Measurements from ENCODE around the gene AP1AR.

The AP1AR gene

DNA sequence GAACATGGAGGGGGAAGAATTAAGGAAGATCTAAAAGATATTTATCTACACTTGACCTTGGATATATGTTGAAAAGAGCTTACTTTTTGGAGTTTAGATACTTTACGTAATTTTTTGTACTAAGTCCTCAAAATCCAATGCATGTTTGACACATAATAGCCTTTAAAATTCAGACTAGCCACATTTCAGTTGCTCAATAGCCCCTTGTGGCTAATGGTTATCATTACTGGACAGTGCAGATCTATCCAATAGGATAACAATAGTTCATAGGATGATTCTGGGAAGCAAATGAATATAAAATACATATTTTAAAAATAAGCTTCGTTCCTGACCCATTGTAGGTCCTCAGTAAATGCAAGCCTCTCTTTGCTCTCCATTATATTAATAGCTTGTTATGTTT lies 13.8 kb downstream of the AP1AR start:
- no peak overlapping the region for H3K4me2 ChIP-seq
- peaks cover 5 to 25% (median 13%) of the 10 kb centered on the region in 11 experiments; a peak in 13 of 22 replicates for H3K36me3 ChIP-seq
- TF ChIP-seq Cebpa-rat (IDR thresholded peaks at IDR 0.05) = no peak
- H3K4me3 ChIP-seq = no peak overlapping the region
- no peak overlapping the region for H3K27ac ChIP-seq
- no peaks in the 10 kb centered on the region for H3K4me1 ChIP-seq
- no peaks in the 10 kb centered on the region for H3K27me3 ChIP-seq
- no peaks in the 10 kb centered on the region for H3K9me3 ChIP-seq (replicated peaks in 1 of 11)
- peaks cover 0 to 76% (median 20%) of the 10 kb centered on the region in 11 experiments; a peak in 11 of 22 replicates for H4K20me1 ChIP-seq
- H3K9ac ChIP-seq = no peak overlapping the region

- no peaks in the 10 kb centered on the region for H3K9me3 ChIP-seq (replicated peaks in 1 of 11)
- H3K4me1 ChIP-seq = no peaks in the 10 kb centered on the region
- no peak for TF ChIP-seq Cebpa-rat (IDR thresholded peaks at IDR 0.05)
- H3K9ac ChIP-seq = no peak overlapping the region
- no peak overlapping the region for H3K4me2 ChIP-seq
- H3K4me3 ChIP-seq = no peak overlapping the region
- H3K27me3 ChIP-seq = no peaks in the 10 kb centered on the region
- no peak overlapping the region for H3K27ac ChIP-seq
- H3K36me3 ChIP-seq = peaks cover 0 to 20% (median 11%) of the 10 kb centered on the region in 11 experiments; a peak in 11 of 22 replicates
- H4K20me1 ChIP-seq = peaks cover 0 to 76% (median 25%) of the 10 kb centered on the region in 11 experiments; a peak in 13 of 22 replicates
Measured at GRCh38 chr4:112247021-112247420, 15.4 kb downstream of the AP1AR start.

DNA sequence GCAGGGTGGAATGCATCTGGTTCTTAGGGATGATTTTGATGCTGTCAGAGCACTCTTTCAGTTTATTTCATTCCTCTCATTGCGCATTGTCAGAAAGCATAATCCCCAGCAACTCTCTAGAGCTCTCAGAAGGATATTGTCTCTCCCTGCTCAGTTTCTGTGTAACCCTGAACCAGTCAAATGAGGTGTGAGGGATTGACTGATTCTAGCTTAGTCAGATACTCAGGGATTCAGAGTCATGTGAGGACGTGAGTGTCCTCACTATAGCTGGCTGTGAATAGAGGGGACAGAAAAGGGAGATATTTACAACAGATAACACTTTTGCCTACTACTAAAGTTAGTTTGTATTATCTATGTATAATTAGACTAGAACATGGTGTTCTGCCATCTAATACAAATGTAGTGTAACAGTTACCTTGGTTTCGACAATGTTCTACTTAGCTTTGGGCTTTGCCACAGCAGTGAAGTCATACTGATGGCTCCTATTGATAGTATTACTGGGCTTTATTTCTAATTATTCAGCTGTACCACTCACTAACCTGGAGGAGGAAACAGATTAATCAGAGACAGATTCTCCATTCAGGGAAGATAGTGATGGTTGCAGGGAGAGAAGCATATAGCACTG lies 19.5 kb downstream of the AP1AR start:
- H3K27me3 ChIP-seq = no peaks in the 10 kb centered on the region
- peaks cover 0 to 7% (median 0%) of the 10 kb centered on the region in 10 experiments; a peak in 5 of 20 replicates for H3K4me1 ChIP-seq
- H4K20me1 ChIP-seq = peaks cover 0 to 50% (median 16%) of the 10 kb centered on the region in 11 experiments; a peak in 13 of 22 replicates
- no peak overlapping the region for H3K9ac ChIP-seq
- H3K27ac ChIP-seq = no peak overlapping the region
- no peak overlapping the region for H3K4me2 ChIP-seq
- no peak for TF ChIP-seq Cebpa-rat (IDR thresholded peaks at IDR 0.05)
- peaks cover 3 to 28% (median 13%) of the 10 kb centered on the region in 11 experiments; a peak in 17 of 22 replicates for H3K36me3 ChIP-seq
- H3K4me3 ChIP-seq = no peak overlapping the region
- no peaks in the 10 kb centered on the region for H3K9me3 ChIP-seq (replicated peaks in 1 of 11)

- Histone ChIP-seq H3K4me2 (no peak overlapping the region), H3K4me1 (peaks cover 0 to 7% (median 0%) of the 10 kb centered on the region in 10 experiments; a peak in 5 of 20 replicates), H3K9me3 (replicated peaks in 1 of 11) (no peaks in the 10 kb centered on the region), H3K4me3 (no peak overlapping the region), H3K9ac (no peak overlapping the region), H3K27me3 (no peaks in the 10 kb centered on the region), H3K27ac (no peak overlapping the region), H4K20me1 (peaks cover 0 to 46% (median 16%) of the 10 kb centered on the region in 11 experiments; a peak in 13 of 22 replicates), H3K36me3 (peaks cover 3 to 27% (median 18%) of the 10 kb centered on the region in 11 experiments; a peak in 17 of 22 replicates)
- TF ChIP-seq Cebpa-rat (IDR thresholded peaks at IDR 0.05) = no peak
Measured at GRCh38 chr4:112252234-112252633, 20.6 kb downstream of the AP1AR start.

- TF ChIP-seq Cebpa-rat (IDR thresholded peaks at IDR 0.05) = no peak
- peak overlapping the region in 1 of 11 experiments; percentile 22; a peak in 1 of 22 replicates for H3K4me2 ChIP-seq
- H3K36me3 ChIP-seq = peaks cover 3 to 29% (median 20%) of the 10 kb centered on the region in 11 experiments; a peak in 17 of 22 replicates
- H3K4me1 ChIP-seq = peaks cover 0 to 7% (median 0%) of the 10 kb centered on the region in 10 experiments; a peak in 5 of 20 replicates
- H3K9ac ChIP-seq = no peak overlapping the region
- H3K4me3 ChIP-seq = no peak overlapping the region
- no peak overlapping the region for H3K27ac ChIP-seq
- H4K20me1 ChIP-seq = peaks cover 0 to 42% (median 16%) of the 10 kb centered on the region in 11 experiments; a peak in 13 of 22 replicates
- no peaks in the 10 kb centered on the region for H3K9me3 ChIP-seq (replicated peaks in 1 of 11)
- H3K27me3 ChIP-seq = no peaks in the 10 kb centered on the region
Measured at GRCh38 chr4:112253382-112254000, 21.9 kb downstream of the AP1AR start.

DNA sequence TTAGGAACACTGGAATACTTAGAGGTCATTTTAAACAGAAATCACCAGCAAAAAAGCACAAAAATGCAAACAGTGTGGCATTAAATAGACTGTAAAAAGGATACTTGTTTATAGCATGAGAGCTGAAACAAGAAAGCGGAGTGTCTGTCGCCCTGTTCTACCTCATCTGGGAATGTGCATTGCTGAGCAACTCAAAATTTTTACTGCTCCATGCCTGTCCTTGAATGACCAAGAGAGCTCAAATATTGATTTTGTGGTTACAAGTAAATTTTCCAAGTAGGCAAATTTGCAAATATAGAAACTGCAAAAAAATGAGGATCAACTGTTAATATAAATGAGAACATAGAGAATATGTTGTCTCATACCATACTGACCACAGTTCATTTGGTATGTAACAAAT lies 25.5 kb downstream of the AP1AR start:
- H3K9ac ChIP-seq = no peak overlapping the region
- no peak overlapping the region for H3K4me2 ChIP-seq
- no peak overlapping the region for H3K4me3 ChIP-seq
- no peaks in the 10 kb centered on the region for H3K9me3 ChIP-seq (replicated peaks in 1 of 11)
- TF ChIP-seq Cebpa-rat (IDR thresholded peaks at IDR 0.05) = no peak
- H3K27ac ChIP-seq = no peak overlapping the region
- H4K20me1 ChIP-seq = peaks cover 0 to 11% (median 3%) of the 10 kb centered on the region in 11 experiments; a peak in 10 of 22 replicates
- peaks cover 0 to 7% (median 0%) of the 10 kb centered on the region in 10 experiments; a peak in 5 of 20 replicates for H3K4me1 ChIP-seq
- no peaks in the 10 kb centered on the region for H3K27me3 ChIP-seq
- peaks cover 21 to 65% (median 42%) of the 10 kb centered on the region in 11 experiments for H3K36me3 ChIP-seq

DNA sequence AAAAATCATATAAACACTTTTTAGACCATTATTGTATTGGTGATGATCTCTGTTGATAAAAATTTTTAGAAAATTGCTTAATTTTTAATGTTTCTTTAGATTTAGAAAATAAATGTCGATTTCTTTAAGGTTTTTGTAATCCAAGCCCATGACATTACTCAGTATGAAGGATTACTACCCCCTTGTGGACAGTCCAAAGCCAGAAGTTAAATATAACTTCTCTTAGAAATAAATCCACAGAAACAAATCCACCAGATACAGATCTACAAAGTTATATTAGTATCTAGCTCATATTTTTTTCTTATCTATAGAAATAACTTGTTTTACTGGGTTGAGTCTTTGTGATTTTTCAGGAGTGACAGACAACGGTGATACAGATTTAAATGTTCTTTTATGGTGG lies 35.2 kb downstream of the AP1AR start:
- peak overlapping the region in 1 of 11 experiments; percentile 48; a peak in 1 of 22 replicates for H3K9ac ChIP-seq
- TF ChIP-seq Cebpa-rat (IDR thresholded peaks at IDR 0.05) = no peak
- no peaks in the 10 kb centered on the region for H3K27me3 ChIP-seq
- no peak overlapping the region for H3K4me3 ChIP-seq
- H3K36me3 ChIP-seq = peaks cover 9 to 69% (median 40%) of the 10 kb centered on the region in 11 experiments; a peak in 21 of 22 replicates
- H3K27ac ChIP-seq = no peak overlapping the region
- H3K4me1 ChIP-seq = peaks cover 0 to 13% (median 0%) of the 10 kb centered on the region in 10 experiments; a peak in 7 of 20 replicates
- H3K9me3 ChIP-seq (replicated peaks in 1 of 11) = no peaks in the 10 kb centered on the region
- no peak overlapping the region for H3K4me2 ChIP-seq
- peaks cover 0 to 6% (median 0%) of the 10 kb centered on the region in 11 experiments; a peak in 2 of 22 replicates for H4K20me1 ChIP-seq

GRCh38 chr4:112270051-112270450 lies 38.5 kb downstream of the AP1AR start:
- Histone ChIP-seq H3K4me1 (peaks cover 0 to 13% (median 0%) of the 10 kb centered on the region in 10 experiments; a peak in 7 of 20 replicates), H4K20me1 (peaks cover 0 to 24% (median 0%) of the 10 kb centered on the region in 11 experiments; a peak in 4 of 22 replicates), H3K27ac (0 out of 22 replicates have a peak overlapping the region, but pooled peaks of 1 of the 11 experiments have one; percentile 2), H3K9me3 (replicated peaks in 1 of 11) (no peaks in the 10 kb centered on the region), H3K4me2 (no peak overlapping the region), H3K27me3 (no peaks in the 10 kb centered on the region), H3K36me3 (peaks cover 28 to 66% (median 46%) of the 10 kb centered on the region in 11 experiments), H3K4me3 (no peak overlapping the region), H3K9ac (no peak overlapping the region)
- no peak for TF ChIP-seq Cebpa-rat (IDR thresholded peaks at IDR 0.05)

Data from BLaER1 treated with 17β-estradiol and CSF1 and Interleukin-3, amounts not matched to agents 10 nM and 100 nM (cell line).